Right lobe of liver (tissue), 4 donors: Measurements from ENCODE around the gene CFI.

Experiments used
- CTCF ChIP-seq, 4 donors: fragments of 200-600 bp in 3 of 4; fragments of 450-650 bp in 1 of 4; IDR thresholded peaks; one replicate each; pipeline versions ENCODE4 v1.5.1 to v1.8.0; 2016 to 2022; ENCODE audit warnings: antibody characterized with exemption in 4 of 4, mild to moderate bottlenecking in 2 of 4
- POLR2A ChIP-seq: fragments of 450-650 bp; IDR thresholded peaks from one replicate; pipeline ENCODE4 v1.6.1; 2017; ENCODE audit warnings: antibody characterized with exemption, mild to moderate bottlenecking
- donor health status: DM: no; HTN: no; CAD: no.
- donor health status: DM: no; HTN: no; CAD: no.
- donor health status: DM: no; HTN: yes; CAD: no.

- TF ChIP-seq CTCF (IDR thresholded peaks at IDR 0.05) = no peak
- no peak for TF ChIP-seq POLR2A
Observed at GRCh38 chr4:109708435-109708834, 93.4 kb downstream of the CFI start.
